HEK293 (cell line): ENCODE results near the gene ADNP.

Experiments
- CTCF ChIA-PET: fragments of 350-600 bp; formaldehyde crosslinking; extraction: SDS; loops from one replicate; lab custom pipeline; 2021; ENCODE audit warnings: antibody characterized with exemption; lab: Yijun Ruan, JAX
- POLR2A ChIA-PET: fragments of 300-600 bp; formaldehyde crosslinking; extraction: SDS; loops from one replicate; lab custom pipeline; 2020; ENCODE audit warnings: antibody characterized with exemption, inconsistent platforms; lab: Yijun Ruan, JAX
- H3K27ac ChIP-seq: fragments of 200-500 bp; sonication (Bioruptor generic); 2 replicates; pipeline ENCODE4 v1.5.1; 2014; ENCODE audit warnings: low read depth, low read length, control low read depth, inconsistent platforms; ENCODE audit errors: extremely low read depth
- H3K36me3 ChIP-seq, 2 experiments: fragments of 200-500 bp in 1 of 2; sonication (Bioruptor generic) in 1 of 2; 1 replicate in 1 of 2; 2 replicates in 1 of 2; pipeline ENCODE4 v1.5.1; 2014 to 2017; ENCODE audit warnings: inconsistent platforms in 2 of 2, low read length in 2 of 2; ENCODE audit not compliant: control insufficient read depth in 2 of 2, insufficient read depth in 1 of 2
- H3K4me1 ChIP-seq: fragments of 200-500 bp; sonication (Bioruptor generic); 2 replicates; pipeline ENCODE4 v1.5.1; 2014; ENCODE audit warnings: mild to moderate bottlenecking, low read length, inconsistent platforms; ENCODE audit not compliant: control insufficient read depth, insufficient read depth
- H3K4me3 ChIP-seq: 2 replicates; pipeline ENCODE4 v1.5.1; 2011; ENCODE audit warnings: low read depth, mild to moderate bottlenecking, control low read depth, low read length, moderate library complexity
- H3K9me3 ChIP-seq: fragments of 200-500 bp; sonication (Bioruptor generic); 2 replicates; pipeline ENCODE4 v1.5.1; 2014; ENCODE audit warnings: low read depth, low read length, inconsistent platforms; ENCODE audit not compliant: control insufficient read depth, insufficient read depth
- PRDM10 ChIP-seq: fragments of 450-650 bp; formaldehyde crosslinking; IDR thresholded peaks from 2 replicates; pipeline ENCODE4 v1.5.1; 2016; ENCODE audit warnings: missing biosample characterization, missing genetic modification characterization
- ZBTB6 ChIP-seq: fragments of 450-650 bp; formaldehyde crosslinking; IDR thresholded peaks from 2 replicates; pipeline ENCODE4 v1.5.1; 2017; ENCODE audit warnings: missing biosample characterization, missing genetic modification characterization
- ZNF133 ChIP-seq: fragments of 450-650 bp; formaldehyde crosslinking; IDR thresholded peaks from 2 replicates; pipeline ENCODE4 v1.5.1; 2016; ENCODE audit warnings: missing biosample characterization, missing genetic modification characterization
- ZNF18 ChIP-seq: fragments of 450-650 bp; formaldehyde crosslinking; IDR thresholded peaks from 2 replicates; pipeline ENCODE4 v1.5.1; 2016; ENCODE audit warnings: missing biosample characterization, missing genetic modification characterization
- ZNF223 ChIP-seq: fragments of 450-650 bp; formaldehyde crosslinking; IDR thresholded peaks from 2 replicates; pipeline ENCODE4 v1.5.1; 2016; ENCODE audit warnings: missing biosample characterization, missing genetic modification characterization
- ZNF341 ChIP-seq: fragments of 450-650 bp; formaldehyde crosslinking; IDR thresholded peaks from 2 replicates; pipeline ENCODE4; 2016; ENCODE audit warnings: low read depth, missing biosample characterization, missing genetic modification characterization
- ZNF350 ChIP-seq: fragments of 450-650 bp; formaldehyde crosslinking; IDR thresholded peaks from 2 replicates; pipeline ENCODE4 v1.5.0; 2017; ENCODE audit warnings: missing biosample characterization, mild to moderate bottlenecking, missing genetic modification characterization
- ZNF404 ChIP-seq: fragments of 450-650 bp; formaldehyde crosslinking; IDR thresholded peaks from 2 replicates; pipeline ENCODE4 v1.5.1; 2017; ENCODE audit warnings: missing biosample characterization, missing genetic modification characterization
- ZNF423 ChIP-seq: fragments of 450-650 bp; formaldehyde crosslinking; IDR thresholded peaks from 2 replicates; pipeline ENCODE4 v1.5.1; 2016; ENCODE audit warnings: missing biosample characterization, missing genetic modification characterization
- ZNF433 ChIP-seq: fragments of 450-650 bp; formaldehyde crosslinking; IDR thresholded peaks from 2 replicates; pipeline ENCODE4 v1.5.1; 2016; ENCODE audit warnings: missing biosample characterization, missing genetic modification characterization, low read depth
- ZNF48 ChIP-seq: fragments of 450-650 bp; formaldehyde crosslinking; IDR thresholded peaks from 2 replicates; pipeline ENCODE4 v1.5.1; 2016; ENCODE audit warnings: missing biosample characterization, missing genetic modification characterization
- ZNF639 ChIP-seq: fragments of 450-650 bp; formaldehyde crosslinking; IDR thresholded peaks from 2 replicates; pipeline ENCODE4 v1.5.1; 2016; ENCODE audit warnings: missing biosample characterization, missing genetic modification characterization
- ZNF670 ChIP-seq: fragments of 450-650 bp; formaldehyde crosslinking; IDR thresholded peaks from 2 replicates; pipeline ENCODE4 v1.5.1; 2016; ENCODE audit warnings: missing biosample characterization, missing genetic modification characterization, low read depth
- ZNF747 ChIP-seq: fragments of 450-650 bp; formaldehyde crosslinking; IDR thresholded peaks from 2 replicates; pipeline ENCODE4 v1.5.1; 2016; ENCODE audit warnings: missing biosample characterization, missing genetic modification characterization
- ZNF777 ChIP-seq: fragments of 450-650 bp; formaldehyde crosslinking; IDR thresholded peaks from 2 replicates; pipeline ENCODE4 v1.5.1; 2017; ENCODE audit warnings: missing biosample characterization, missing genetic modification characterization, borderline replicate concordance
- ZNF785 ChIP-seq: fragments of 450-650 bp; formaldehyde crosslinking; IDR thresholded peaks from 2 replicates; pipeline ENCODE4 v1.5.1; 2016; ENCODE audit warnings: missing biosample characterization, missing genetic modification characterization
- ZNF792 ChIP-seq: fragments of 450-650 bp; formaldehyde crosslinking; IDR thresholded peaks from 2 replicates; pipeline ENCODE4 v1.5.1; 2016; ENCODE audit warnings: missing biosample characterization, missing genetic modification characterization
- ZSCAN18 ChIP-seq: fragments of 450-650 bp; formaldehyde crosslinking; IDR thresholded peaks from 2 replicates; pipeline ENCODE4 v1.5.1; 2016; ENCODE audit warnings: missing biosample characterization, missing genetic modification characterization
- TF ChIP-seq, protein P1 (sequence below): fragments of 450-650 bp; formaldehyde crosslinking; IDR thresholded peaks from 2 replicates; pipeline ENCODE4 v1.5.1; 2016; ENCODE audit warnings: missing biosample characterization, missing genetic modification characterization
- TF ChIP-seq, protein P2 (sequence below): fragments of 450-650 bp; formaldehyde crosslinking; IDR thresholded peaks from 2 replicates; pipeline ENCODE4 v1.5.1; 2016; ENCODE audit warnings: missing biosample characterization, missing genetic modification characterization

Gene ADNP

DNA sequence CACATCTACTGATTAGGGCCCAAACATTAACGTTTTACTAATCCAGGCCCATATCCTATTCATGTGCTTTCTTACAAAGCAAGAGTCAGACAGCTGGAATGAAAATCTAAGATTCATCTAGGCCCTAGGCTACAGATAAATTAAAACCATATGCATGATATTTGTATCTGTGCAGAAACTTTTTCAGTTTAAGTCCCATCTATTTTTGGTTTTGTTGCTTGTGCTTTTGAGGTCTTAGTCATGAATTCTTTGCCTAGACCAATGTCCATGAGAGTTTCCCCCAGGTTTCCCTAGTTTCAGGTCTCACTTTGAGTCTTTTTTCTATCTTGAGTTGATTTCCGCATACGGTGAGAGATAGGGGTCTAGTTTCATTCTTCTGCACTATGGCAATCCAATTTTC lies 20.2 kb downstream of the ADNP start (continued):
- no peak for TF ChIP-seq PRDM10 (tag by site-specific recombination)
- no peak for TF ChIP-seq ZNF341 (tag by site-specific recombination)
- no peak for TF ChIP-seq ZNF747 (tag by site-specific recombination)
- TF ChIP-seq ZNF433 (tag by site-specific recombination): no peak
- no peak for TF ChIP-seq ZNF639 (tag by site-specific recombination)

DNA sequence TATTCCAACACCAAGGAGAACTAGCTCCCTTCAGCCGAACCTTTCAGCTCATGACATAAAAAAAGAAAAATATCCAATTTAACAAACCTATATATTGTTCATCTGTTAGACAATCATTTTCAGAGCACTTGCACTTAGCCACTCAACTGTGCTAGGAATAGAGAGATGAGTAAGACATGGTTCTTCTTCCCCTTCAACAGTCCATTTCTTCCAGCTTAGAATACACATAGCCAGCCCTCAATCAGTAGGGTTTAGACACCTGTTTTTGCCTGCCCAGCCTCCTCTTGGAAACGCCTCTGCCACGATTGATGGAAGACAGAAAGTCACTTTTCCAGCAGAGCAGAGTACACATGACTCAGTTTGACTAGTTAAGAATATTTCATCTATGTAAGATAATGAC lies 21.8 kb downstream of the ADNP start:
- no peak for TF ChIP-seq ZBTB6
- TF ChIP-seq, protein P1, sequence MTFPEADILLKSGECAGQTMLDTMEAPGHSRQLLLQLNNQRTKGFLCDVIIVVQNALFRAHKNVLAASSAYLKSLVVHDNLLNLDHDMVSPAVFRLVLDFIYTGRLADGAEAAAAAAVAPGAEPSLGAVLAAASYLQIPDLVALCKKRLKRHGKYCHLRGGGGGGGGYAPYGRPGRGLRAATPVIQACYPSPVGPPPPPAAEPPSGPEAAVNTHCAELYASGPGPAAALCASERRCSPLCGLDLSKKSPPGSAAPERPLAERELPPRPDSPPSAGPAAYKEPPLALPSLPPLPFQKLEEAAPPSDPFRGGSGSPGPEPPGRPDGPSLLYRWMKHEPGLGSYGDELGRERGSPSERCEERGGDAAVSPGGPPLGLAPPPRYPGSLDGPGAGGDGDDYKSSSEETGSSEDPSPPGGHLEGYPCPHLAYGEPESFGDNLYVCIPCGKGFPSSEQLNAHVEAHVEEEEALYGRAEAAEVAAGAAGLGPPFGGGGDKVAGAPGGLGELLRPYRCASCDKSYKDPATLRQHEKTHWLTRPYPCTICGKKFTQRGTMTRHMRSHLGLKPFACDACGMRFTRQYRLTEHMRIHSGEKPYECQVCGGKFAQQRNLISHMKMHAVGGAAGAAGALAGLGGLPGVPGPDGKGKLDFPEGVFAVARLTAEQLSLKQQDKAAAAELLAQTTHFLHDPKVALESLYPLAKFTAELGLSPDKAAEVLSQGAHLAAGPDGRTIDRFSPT (tag by site-specific recombination): no peak
- TF ChIP-seq ZNF423 (tag by site-specific recombination): no peak
- no peak for TF ChIP-seq ZSCAN18 (tag by site-specific recombination)
- no peak for TF ChIP-seq ZNF404 (tag by site-specific recombination)
- no peak for TF ChIP-seq ZNF777
- TF ChIP-seq ZNF223 (tag by site-specific recombination): no peak
- POLR2A ChIA-PET: interaction anchor here (0.6 kb wide), 1 partner anchor 193 kb away, joined by 5 read pairs; no protein-coding TSS in a partner anchor
- H3K4me1 ChIP-seq: peaks cover 12% of the 10 kb centered on the region
- H3K9me3 ChIP-seq: no peaks in the 10 kb centered on the region
- peaks cover 11 to 49% of the 10 kb centered on the region in 2 experiments; a peak in 2 of 3 replicates for H3K36me3 ChIP-seq
- no peak overlapping the region for H3K4me3 ChIP-seq
- CTCF ChIA-PET: interaction anchor here (0.7 to 2.1 kb wide), 2 partner anchors 18 to 20 kb away, joined by 3 to 9 read pairs; no protein-coding TSS in a partner anchor
- H3K27ac ChIP-seq: no peak overlapping the region

GRCh38 chr20:50904067-50904570 lies 27.1 kb downstream of the ADNP start:
- peaks cover 16 to 64% of the 10 kb centered on the region in 2 experiments for H3K36me3 ChIP-seq
- H3K4me3 ChIP-seq: no peak overlapping the region
- TF ChIP-seq ZNF133 (no peak), ZNF48 (tag by site-specific recombination) (no peak), ZNF792 (tag by site-specific recombination) (no peak), ZNF350 (tag by site-specific recombination) (no peak), ZNF777 (no peak), ZNF670 (no peak), ZNF18 (tag by site-specific recombination) (no peak), ZNF785 (tag by site-specific recombination) (no peak)
- TF ChIP-seq, protein P2, sequence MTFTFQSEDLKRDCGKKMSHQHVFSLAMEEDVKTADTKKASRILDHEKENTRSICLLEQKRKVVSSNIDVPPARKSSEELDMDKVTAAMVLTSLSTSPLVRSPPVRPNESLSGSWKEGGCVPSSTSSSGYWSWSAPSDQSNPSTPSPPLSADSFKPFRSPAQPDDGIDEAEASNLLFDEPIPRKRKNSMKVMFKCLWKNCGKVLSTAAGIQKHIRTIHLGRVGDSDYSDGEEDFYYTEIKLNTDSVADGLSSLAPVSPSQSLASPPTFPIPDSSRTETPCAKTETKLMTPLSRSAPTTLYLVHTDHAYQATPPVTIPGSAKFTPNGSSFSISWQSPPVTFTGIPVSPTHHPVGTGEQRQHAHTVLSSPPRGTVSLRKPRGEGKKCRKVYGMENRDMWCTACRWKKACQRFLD (tag by site-specific recombination): no peak
- H3K9me3 ChIP-seq: no peaks in the 10 kb centered on the region
- POLR2A ChIA-PET: no interaction called here
- CTCF ChIA-PET: interaction anchor here (0.6 kb wide), 1 partner anchor 112 kb away, joined by 3 read pairs; no protein-coding TSS in a partner anchor
- H3K4me1 ChIP-seq: no peaks in the 10 kb centered on the region; the same call in 1 of the 2 replicates
- H3K27ac ChIP-seq: no peak overlapping the region
